Measurements from ENCODE around the gene NUDT16.

DNA sequence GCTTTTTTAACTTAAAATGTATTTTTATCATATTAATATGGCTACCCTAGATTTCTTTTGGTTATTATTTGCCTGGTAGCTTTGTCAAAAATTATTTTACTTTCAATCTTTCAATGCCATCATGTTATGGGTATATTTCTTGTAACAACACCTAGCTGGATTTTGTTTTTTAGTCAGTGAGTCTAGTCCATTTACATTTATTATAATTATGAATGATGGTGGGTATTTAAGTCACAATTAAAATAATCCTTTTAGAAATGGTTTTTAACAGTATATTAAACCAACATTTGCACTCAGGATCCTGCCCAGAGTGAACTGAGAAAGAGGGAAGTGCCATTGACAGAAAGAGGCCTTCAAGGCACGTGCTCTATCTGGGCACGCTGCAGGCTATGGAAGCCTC lies 39.8 kb upstream of the NUDT16 start:
- TF ChIP-seq EZH2phosphoT487 (IDR thresholded peaks at IDR 0.05; ENCODE audit: insufficient read depth, low read depth) (no peak), EZH2 (IDR thresholded peaks at IDR 0.05; ENCODE audit: insufficient read depth, poor library complexity, severe bottlenecking) (no peak)
